ENCODE data around the gene RNASEH2A.

DNA sequence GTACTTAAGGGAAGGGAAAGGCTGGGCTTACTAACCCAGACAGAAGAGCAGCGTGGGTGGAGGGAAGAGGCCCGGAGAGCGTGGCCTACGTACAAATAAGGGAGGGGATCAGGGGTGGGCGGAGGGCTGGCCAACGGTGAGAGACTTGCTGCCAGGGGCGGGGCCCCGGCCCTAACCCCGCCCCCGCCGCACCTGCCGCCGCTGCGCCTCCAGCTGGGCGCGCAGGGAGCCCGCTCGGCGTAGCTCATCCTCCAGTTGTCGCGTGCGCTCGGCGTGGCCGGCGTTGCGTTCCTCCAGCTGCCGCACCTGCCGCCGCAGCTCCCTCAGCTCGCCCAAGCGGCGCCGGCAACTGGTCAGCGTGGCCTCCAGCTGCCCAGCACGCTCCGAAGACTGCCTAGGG, 36.7 kb upstream of the RNASEH2A start:
- TF ChIP-seq, protein P1, sequence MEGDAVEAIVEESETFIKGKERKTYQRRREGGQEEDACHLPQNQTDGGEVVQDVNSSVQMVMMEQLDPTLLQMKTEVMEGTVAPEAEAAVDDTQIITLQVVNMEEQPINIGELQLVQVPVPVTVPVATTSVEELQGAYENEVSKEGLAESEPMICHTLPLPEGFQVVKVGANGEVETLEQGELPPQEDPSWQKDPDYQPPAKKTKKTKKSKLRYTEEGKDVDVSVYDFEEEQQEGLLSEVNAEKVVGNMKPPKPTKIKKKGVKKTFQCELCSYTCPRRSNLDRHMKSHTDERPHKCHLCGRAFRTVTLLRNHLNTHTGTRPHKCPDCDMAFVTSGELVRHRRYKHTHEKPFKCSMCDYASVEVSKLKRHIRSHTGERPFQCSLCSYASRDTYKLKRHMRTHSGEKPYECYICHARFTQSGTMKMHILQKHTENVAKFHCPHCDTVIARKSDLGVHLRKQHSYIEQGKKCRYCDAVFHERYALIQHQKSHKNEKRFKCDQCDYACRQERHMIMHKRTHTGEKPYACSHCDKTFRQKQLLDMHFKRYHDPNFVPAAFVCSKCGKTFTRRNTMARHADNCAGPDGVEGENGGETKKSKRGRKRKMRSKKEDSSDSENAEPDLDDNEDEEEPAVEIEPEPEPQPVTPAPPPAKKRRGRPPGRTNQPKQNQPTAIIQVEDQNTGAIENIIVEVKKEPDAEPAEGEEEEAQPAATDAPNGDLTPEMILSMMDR (IDR thresholded peaks at IDR 0.05), result no peak
- TF ChIP-seq POLR2A (IDR thresholded peaks at IDR 0.05), result no peak

All from uterus (tissue), 2 donors.